ENCODE data around the gene GJC2.

Gene GJC2

DNA sequence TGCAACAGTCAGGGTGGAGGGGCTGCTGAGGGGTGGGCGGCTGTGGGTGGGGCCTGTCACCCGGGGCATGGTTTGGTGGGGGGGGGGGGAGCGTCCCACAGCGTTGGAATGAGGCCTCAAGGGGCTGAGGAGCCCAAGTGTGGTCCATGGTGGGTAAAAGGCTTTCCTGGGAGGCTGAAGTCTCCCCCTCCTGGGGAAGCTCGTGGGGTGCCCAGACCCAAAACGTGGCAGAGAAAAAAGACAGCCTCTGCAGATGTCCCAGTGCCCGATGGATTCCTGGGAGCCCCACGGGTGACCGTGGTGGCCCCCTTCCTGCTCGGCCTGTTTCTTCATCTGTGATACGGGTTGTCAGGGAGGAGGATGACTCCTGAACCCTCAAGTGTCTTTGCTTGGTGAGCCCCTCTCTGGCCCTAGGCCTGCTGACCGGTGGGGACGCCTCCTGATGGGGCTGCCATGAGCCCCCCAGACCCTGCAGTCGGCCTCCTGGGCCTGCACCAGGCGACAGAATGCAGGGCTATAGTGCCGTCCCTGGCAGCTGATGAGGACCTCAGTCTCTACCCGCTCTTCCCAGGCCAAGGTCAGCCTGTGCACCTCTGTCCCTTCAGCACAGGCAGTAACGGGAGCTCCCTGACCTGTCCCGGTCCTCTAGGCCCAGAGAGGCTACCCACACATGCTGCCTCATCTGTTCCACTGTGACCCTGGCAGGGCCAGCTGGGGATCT lies 59.3 kb downstream of the GJC2 start:
- no peak overlapping the region for H3K4me3 ChIP-seq (ENCODE audit: low read depth, low read length)
- no peak for DNase-seq (ENCODE audit: low read depth)
- TF ChIP-seq, protein P1, sequence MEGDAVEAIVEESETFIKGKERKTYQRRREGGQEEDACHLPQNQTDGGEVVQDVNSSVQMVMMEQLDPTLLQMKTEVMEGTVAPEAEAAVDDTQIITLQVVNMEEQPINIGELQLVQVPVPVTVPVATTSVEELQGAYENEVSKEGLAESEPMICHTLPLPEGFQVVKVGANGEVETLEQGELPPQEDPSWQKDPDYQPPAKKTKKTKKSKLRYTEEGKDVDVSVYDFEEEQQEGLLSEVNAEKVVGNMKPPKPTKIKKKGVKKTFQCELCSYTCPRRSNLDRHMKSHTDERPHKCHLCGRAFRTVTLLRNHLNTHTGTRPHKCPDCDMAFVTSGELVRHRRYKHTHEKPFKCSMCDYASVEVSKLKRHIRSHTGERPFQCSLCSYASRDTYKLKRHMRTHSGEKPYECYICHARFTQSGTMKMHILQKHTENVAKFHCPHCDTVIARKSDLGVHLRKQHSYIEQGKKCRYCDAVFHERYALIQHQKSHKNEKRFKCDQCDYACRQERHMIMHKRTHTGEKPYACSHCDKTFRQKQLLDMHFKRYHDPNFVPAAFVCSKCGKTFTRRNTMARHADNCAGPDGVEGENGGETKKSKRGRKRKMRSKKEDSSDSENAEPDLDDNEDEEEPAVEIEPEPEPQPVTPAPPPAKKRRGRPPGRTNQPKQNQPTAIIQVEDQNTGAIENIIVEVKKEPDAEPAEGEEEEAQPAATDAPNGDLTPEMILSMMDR (IDR thresholded peaks at IDR 0.05; ENCODE audit: low read depth, low read length, missing control alignments), result no peak

All from GM12864 (cell line).